ENCODE data around the gene C15orf39. TPM values are rescaled to one million over a fixed set of nuclear protein-coding genes. Genes with fewer than 3 reads are reported as not detected.

C15orf39 gene
- total and polyA plus RNA-seq, 9 of the 15 experiments (the other 6 are each of a cell fraction or from before 2014, with no cell fraction given) = 0.31 to 29.8 (median 4.4) TPM

DNA sequence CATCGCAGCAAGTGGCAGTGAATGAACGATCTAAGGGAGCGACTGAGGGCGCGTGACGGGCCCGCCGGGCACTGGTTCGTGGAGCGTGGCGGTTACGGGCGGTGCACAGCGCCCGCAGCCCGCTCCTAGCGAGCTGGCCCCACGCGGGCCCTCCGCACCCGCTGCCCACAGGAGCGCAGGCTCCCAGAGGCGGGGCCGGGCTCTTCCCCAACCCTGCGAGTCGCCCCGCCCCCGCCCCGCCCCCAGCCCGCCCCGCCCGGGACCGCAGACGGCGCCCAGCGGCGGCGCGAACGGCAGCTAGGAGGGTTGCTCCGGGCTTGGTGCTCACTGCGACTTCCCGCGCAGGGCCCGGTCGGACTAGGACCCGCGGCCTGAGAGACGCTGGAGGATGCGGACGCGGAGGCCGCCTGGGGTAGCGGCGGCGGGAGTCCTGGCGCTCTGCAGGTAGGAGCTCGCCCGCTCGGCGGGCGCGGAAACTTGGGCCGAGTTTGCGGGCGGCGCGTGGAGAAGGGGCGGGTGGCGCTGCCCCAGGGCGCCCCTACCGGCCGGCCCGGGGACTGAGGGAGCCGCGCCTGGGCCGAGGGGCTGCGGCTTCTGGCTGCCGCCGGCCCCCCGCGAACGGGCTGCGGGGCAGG, at the start of gene C15orf39 (continued):
- peak; percentile 52 for TF ChIP-seq SMAD1 (IDR thresholded peaks at IDR 0.05; ENCODE audit: low read depth, low read length, partially characterized antibody)
- no peak for TF ChIP-seq HNRNPH1 (optimal IDR thresholded peaks at IDR 0.05; ENCODE audit: low read depth, low read length)
- peak; percentile 95; the same call in 1 of the 2 replicates for TF ChIP-seq ZBTB7A (IDR thresholded peaks at IDR 0.05; ENCODE audit: borderline replicate concordance, control insufficient read depth, low read depth, low read length)
- no peak for TF ChIP-seq NCOA2 (IDR thresholded peaks at IDR 0.05; ENCODE audit: partially characterized antibody in 2 of 2)
- TF ChIP-seq RBBP5 (IDR thresholded peaks at IDR 0.05; ENCODE audit: borderline replicate concordance, insufficient read depth, low read length, poor library complexity, severe bottlenecking) = peak; percentile 54
- peak; percentile 82; the same call in 1 of the 2 replicates for TF ChIP-seq ATF6 (CRISPR knock-in tag; IDR thresholded peaks at IDR 0.05)
- TF ChIP-seq MIER1 (IDR thresholded peaks at IDR 0.05; ENCODE audit: low read depth) = no peak
- TF ChIP-seq PML (IDR thresholded peaks at IDR 0.05; ENCODE audit: low read length) = peak; percentile 74
- peak; percentile 55; the same call in 1 of the 2 replicates for TF ChIP-seq ZNF12 (CRISPR knock-in tag; IDR thresholded peaks at IDR 0.05)
- TF ChIP-seq SP1 (CRISPR knock-in tag; IDR thresholded peaks at IDR 0.05) = peak; percentile 72
- TF ChIP-seq, protein P1, sequence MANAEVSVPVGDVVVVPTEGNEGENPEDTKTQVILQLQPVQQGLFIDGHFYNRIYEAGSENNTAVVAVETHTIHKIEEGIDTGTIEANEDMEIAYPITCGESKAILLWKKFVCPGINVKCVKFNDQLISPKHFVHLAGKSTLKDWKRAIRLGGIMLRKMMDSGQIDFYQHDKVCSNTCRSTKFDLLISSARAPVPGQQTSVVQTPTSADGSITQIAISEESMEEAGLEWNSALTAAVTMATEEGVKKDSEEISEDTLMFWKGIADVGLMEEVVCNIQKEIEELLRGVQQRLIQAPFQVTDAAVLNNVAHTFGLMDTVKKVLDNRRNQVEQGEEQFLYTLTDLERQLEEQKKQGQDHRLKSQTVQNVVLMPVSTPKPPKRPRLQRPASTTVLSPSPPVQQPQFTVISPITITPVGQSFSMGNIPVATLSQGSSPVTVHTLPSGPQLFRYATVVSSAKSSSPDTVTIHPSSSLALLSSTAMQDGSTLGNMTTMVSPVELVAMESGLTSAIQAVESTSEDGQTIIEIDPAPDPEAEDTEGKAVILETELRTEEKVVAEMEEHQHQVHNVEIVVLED (CRISPR knock-in tag; IDR thresholded peaks at IDR 0.05) = peak; percentile 31; the same call in 1 of the 2 replicates
- no peak for TF ChIP-seq ZNF384 (IDR thresholded peaks at IDR 0.05; ENCODE audit: low read depth, low read length)
- TF ChIP-seq SMC3 (conservative IDR thresholded peaks at IDR 0.05; ENCODE audit: insufficient read depth, low read depth, low read length) = 0 out of 2 replicates have a peak, but pooled peaks have one; percentile 12
- TF ChIP-seq ZNF274 (IDR thresholded peaks at IDR 0.05; ENCODE audit: borderline replicate concordance, low read depth, low read length) = no peak
- TF ChIP-seq ZNF717 (CRISPR knock-in tag; IDR thresholded peaks at IDR 0.05) = no peak
- no peak for TF ChIP-seq MAFG (tag; conservative IDR thresholded peaks at IDR 0.05)
- no peak for TF ChIP-seq NFE2L1 (tag; IDR thresholded peaks at IDR 0.05; ENCODE audit: borderline replicate concordance, low read depth)
- 0 out of 2 replicates have a peak, but pooled peaks have one; percentile 7 for TF ChIP-seq TEAD4 (IDR thresholded peaks at IDR 0.05; ENCODE audit: low read length)
- no peak for TF ChIP-seq TEAD4 (CRISPR knock-in tag; IDR thresholded peaks at IDR 0.05; ENCODE audit: borderline replicate concordance)
- TF ChIP-seq ZNF695 (CRISPR knock-in tag; IDR thresholded peaks at IDR 0.05) = no peak
- TF ChIP-seq, protein P2, sequence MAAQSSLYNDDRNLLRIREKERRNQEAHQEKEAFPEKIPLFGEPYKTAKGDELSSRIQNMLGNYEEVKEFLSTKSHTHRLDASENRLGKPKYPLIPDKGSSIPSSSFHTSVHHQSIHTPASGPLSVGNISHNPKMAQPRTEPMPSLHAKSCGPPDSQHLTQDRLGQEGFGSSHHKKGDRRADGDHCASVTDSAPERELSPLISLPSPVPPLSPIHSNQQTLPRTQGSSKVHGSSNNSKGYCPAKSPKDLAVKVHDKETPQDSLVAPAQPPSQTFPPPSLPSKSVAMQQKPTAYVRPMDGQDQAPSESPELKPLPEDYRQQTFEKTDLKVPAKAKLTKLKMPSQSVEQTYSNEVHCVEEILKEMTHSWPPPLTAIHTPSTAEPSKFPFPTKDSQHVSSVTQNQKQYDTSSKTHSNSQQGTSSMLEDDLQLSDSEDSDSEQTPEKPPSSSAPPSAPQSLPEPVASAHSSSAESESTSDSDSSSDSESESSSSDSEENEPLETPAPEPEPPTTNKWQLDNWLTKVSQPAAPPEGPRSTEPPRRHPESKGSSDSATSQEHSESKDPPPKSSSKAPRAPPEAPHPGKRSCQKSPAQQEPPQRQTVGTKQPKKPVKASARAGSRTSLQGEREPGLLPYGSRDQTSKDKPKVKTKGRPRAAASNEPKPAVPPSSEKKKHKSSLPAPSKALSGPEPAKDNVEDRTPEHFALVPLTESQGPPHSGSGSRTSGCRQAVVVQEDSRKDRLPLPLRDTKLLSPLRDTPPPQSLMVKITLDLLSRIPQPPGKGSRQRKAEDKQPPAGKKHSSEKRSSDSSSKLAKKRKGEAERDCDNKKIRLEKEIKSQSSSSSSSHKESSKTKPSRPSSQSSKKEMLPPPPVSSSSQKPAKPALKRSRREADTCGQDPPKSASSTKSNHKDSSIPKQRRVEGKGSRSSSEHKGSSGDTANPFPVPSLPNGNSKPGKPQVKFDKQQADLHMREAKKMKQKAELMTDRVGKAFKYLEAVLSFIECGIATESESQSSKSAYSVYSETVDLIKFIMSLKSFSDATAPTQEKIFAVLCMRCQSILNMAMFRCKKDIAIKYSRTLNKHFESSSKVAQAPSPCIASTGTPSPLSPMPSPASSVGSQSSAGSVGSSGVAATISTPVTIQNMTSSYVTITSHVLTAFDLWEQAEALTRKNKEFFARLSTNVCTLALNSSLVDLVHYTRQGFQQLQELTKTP (IDR thresholded peaks at IDR 0.05; ENCODE audit: low read depth in 1 of 2, partially characterized antibody in 2 of 2) = no peak
